Measurements from ENCODE around the gene KCNQ5. TPM values are rescaled to one million over a fixed set of nuclear protein-coding genes. Genes with fewer than 3 reads are reported as not detected.

The KCNQ5 gene
- polyA plus RNA-seq, 1 donor (not counting 4 experiments of a cell fraction or from before 2014, with no cell fraction given): 3.4 TPM

DNA sequence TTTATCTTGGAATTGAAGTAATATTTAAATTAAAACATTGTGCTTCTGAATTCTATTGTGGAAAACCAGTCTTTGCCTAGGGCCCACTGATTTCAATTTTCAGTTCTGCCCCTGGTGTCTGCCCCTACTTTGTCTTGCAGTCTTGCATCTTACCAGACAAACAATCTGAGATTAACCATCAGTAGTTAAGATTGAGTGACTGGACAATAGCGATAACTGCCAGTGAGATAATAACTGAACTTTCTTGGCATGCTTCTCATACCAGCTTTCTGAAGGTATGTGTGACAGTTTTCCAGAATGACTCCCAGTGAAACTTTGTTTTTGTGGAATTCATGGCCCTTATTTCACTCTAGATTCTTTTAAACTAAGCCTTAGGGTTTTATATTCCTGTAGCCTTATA is 53.5 kb downstream of the KCNQ5 start:
- no peak for DNase-seq (ENCODE audit: low read depth, low spot score)
- Histone ChIP-seq H4K20me1 (ENCODE audit: control insufficient read depth, extremely low read depth, insufficient read depth, low read length) (no peaks in the 10 kb centered on the region), H3K9me1 (ENCODE audit: control insufficient read depth, extremely low read depth, insufficient read depth, low read length) (no peaks in the 10 kb centered on the region), H3K4me2 (ENCODE audit: control insufficient read depth, extremely low read depth, insufficient read depth, low read depth, low read length) (no peak overlapping the region), H3K36me3 (ENCODE audit: control insufficient read depth in 2 of 2, extremely low read depth in 1 of 2, insufficient read depth in 2 of 2, low read length in 2 of 2) (no peaks in the 10 kb centered on the region), H3K9ac (ENCODE audit: control insufficient read depth, extremely low read depth, insufficient read depth, low read length) (no peak overlapping the region), H3K9me3 (ENCODE audit: control insufficient read depth, low read depth, low read length) (no peaks in the 10 kb centered on the region), H3K27me3 (ENCODE audit: control insufficient read depth, extremely low read depth, insufficient read depth, low read length) (no peaks in the 10 kb centered on the region), H3K4me1 (ENCODE audit: control insufficient read depth, extremely low read depth, insufficient read depth, low read length) (no peaks in the 10 kb centered on the region), H2AFZ (ENCODE audit: control insufficient read depth, low read length) (no peak overlapping the region), H3K27ac (ENCODE audit: control insufficient read depth, insufficient read depth, low read length) (no peak overlapping the region), H3K4me3 (ENCODE audit: control insufficient read depth in 2 of 3, extremely low read depth in 1 of 3, insufficient read depth in 2 of 3, low read depth in 1 of 3, low read length in 3 of 3) (no peak overlapping the region), H3K79me2 (ENCODE audit: control insufficient read depth, insufficient read depth, low read length) (no peaks in the 10 kb centered on the region)
- FAIRE-seq: peak; percentile 5
- TF ChIP-seq EZH2 (IDR thresholded peaks at IDR 0.05; ENCODE audit: low read length) (no peak), CTCF (optimal IDR thresholded peaks at IDR 0.05 in 1 of 3, IDR thresholded peaks at IDR 0.05 in 1 of 3, conservative IDR thresholded peaks at IDR 0.05 in 1 of 3; ENCODE audit: extremely low read depth in 1 of 3, insufficient read depth in 2 of 3, low read length in 3 of 3) (no peak)
- dilution Hi-C loops (cut with MboI; ENCODE audit: extremely low pct_ligation_motif_present, low sequenced_read_pairs): no loop called here

- no peak for TF ChIP-seq CTCF (optimal IDR thresholded peaks at IDR 0.05 in 1 of 3, IDR thresholded peaks at IDR 0.05 in 1 of 3, conservative IDR thresholded peaks at IDR 0.05 in 1 of 3; ENCODE audit: extremely low read depth in 1 of 3, insufficient read depth in 2 of 3, low read length in 3 of 3)
- no peak for TF ChIP-seq EZH2 (IDR thresholded peaks at IDR 0.05; ENCODE audit: low read length)
- no peaks in the 10 kb centered on the region for H3K9me3 ChIP-seq (ENCODE audit: control insufficient read depth, low read depth, low read length)
- H3K27ac ChIP-seq (ENCODE audit: control insufficient read depth, insufficient read depth, low read length): no peak overlapping the region
- DNase-seq (ENCODE audit: low read depth, low spot score) (no peak), FAIRE-seq (no peak)
- H3K27me3 ChIP-seq (ENCODE audit: control insufficient read depth, extremely low read depth, insufficient read depth, low read length): no peaks in the 10 kb centered on the region
- H2AFZ ChIP-seq (ENCODE audit: control insufficient read depth, low read length): no peak overlapping the region
- dilution Hi-C loops (cut with MboI; ENCODE audit: extremely low pct_ligation_motif_present, low sequenced_read_pairs): no loop called here
- no peaks in the 10 kb centered on the region for H3K79me2 ChIP-seq (ENCODE audit: control insufficient read depth, insufficient read depth, low read length)
- H4K20me1 ChIP-seq (ENCODE audit: control insufficient read depth, extremely low read depth, insufficient read depth, low read length): no peaks in the 10 kb centered on the region
- H3K4me3 ChIP-seq (ENCODE audit: control insufficient read depth in 2 of 3, extremely low read depth in 1 of 3, insufficient read depth in 2 of 3, low read depth in 1 of 3, low read length in 3 of 3): no peak overlapping the region
- no peaks in the 10 kb centered on the region for H3K4me1 ChIP-seq (ENCODE audit: control insufficient read depth, extremely low read depth, insufficient read depth, low read length)
- H3K4me2 ChIP-seq (ENCODE audit: control insufficient read depth, extremely low read depth, insufficient read depth, low read depth, low read length): no peak overlapping the region
- H3K9ac ChIP-seq (ENCODE audit: control insufficient read depth, extremely low read depth, insufficient read depth, low read length): no peak overlapping the region
- no peaks in the 10 kb centered on the region for H3K36me3 ChIP-seq (ENCODE audit: control insufficient read depth in 2 of 2, extremely low read depth in 1 of 2, insufficient read depth in 2 of 2, low read length in 2 of 2)
- H3K9me1 ChIP-seq (ENCODE audit: control insufficient read depth, extremely low read depth, insufficient read depth, low read length): no peaks in the 10 kb centered on the region
These were observed 55.1 kb downstream of the KCNQ5 start for GRCh38 chr6:72676995-72677394.

Data from keratinocyte (primary cell).